Mesothelial cell of epicardium (in vitro differentiated cells): ENCODE data around the gene SNCA. TPM values are rescaled to one million over a fixed set of nuclear protein-coding genes. Genes with fewer than 3 reads are reported as not detected.

ENCODE experiments used
- DNase-seq, 2 experiments: peaks; one replicate each; pipeline ENCODE4 v3.0.0; 2021; ENCODE audit warnings: low spot score in 2 of 2; ENCODE audit not compliant: unreplicated experiment in 2 of 2
- H3K27ac Mint-ChIP-seq: 2 replicates; pipeline ENCODE4 v1.8.0; 2021; ENCODE audit warnings: mixed read lengths
- H3K27me3 Mint-ChIP-seq: 2 replicates; pipeline ENCODE4 v1.8.0; 2021; ENCODE audit warnings: low read depth, mixed read lengths
- H3K36me3 Mint-ChIP-seq: 2 replicates; pipeline ENCODE4 v1.8.0; 2021; ENCODE audit warnings: mixed read lengths
- H3K4me1 Mint-ChIP-seq: 2 replicates; pipeline ENCODE4 v1.8.0; 2021; ENCODE audit warnings: mixed read lengths
- H3K4me3 Mint-ChIP-seq: 2 replicates; pipeline ENCODE4 v1.8.0; 2021; ENCODE audit warnings: mild to moderate bottlenecking, moderate library complexity, mixed read lengths
- H3K9me3 Mint-ChIP-seq: 2 replicates; pipeline ENCODE4 v1.8.0; 2021; ENCODE audit warnings: mixed read lengths
- total RNA-seq: library from RNA; stranded (reverse); gene quantifications from 3 replicates; pipeline ENCODE4 v1.2.1, GENCODE V29; 2021
- TF ChIP-seq, protein P1 (sequence below): fragments of 200-600 bp; sonication (generic); IDR thresholded peaks from one replicate; pipeline ENCODE4 v1.5.0; 2021; ENCODE audit warnings: antibody characterized with exemption; ENCODE audit not compliant: unreplicated experiment

SNCA gene
- total RNA-seq, 1 donor from 2014 or later = 14.8 TPM

- no peak for DNase-seq
- H3K4me3 Mint-ChIP-seq = no peak overlapping the region
- TF ChIP-seq, protein P1, sequence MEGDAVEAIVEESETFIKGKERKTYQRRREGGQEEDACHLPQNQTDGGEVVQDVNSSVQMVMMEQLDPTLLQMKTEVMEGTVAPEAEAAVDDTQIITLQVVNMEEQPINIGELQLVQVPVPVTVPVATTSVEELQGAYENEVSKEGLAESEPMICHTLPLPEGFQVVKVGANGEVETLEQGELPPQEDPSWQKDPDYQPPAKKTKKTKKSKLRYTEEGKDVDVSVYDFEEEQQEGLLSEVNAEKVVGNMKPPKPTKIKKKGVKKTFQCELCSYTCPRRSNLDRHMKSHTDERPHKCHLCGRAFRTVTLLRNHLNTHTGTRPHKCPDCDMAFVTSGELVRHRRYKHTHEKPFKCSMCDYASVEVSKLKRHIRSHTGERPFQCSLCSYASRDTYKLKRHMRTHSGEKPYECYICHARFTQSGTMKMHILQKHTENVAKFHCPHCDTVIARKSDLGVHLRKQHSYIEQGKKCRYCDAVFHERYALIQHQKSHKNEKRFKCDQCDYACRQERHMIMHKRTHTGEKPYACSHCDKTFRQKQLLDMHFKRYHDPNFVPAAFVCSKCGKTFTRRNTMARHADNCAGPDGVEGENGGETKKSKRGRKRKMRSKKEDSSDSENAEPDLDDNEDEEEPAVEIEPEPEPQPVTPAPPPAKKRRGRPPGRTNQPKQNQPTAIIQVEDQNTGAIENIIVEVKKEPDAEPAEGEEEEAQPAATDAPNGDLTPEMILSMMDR = no peak
- H3K4me1 Mint-ChIP-seq = peaks cover 5% of the 10 kb centered on the region
- no peak overlapping the region for H3K27ac Mint-ChIP-seq
- no peaks in the 10 kb centered on the region for H3K27me3 Mint-ChIP-seq
- H3K9me3 Mint-ChIP-seq = peaks cover 9% of the 10 kb centered on the region
- H3K36me3 Mint-ChIP-seq = peaks cover 6% of the 10 kb centered on the region
Observed at GRCh38 chr4:89685690-89686089, 151.3 kb downstream of the SNCA start.

DNA sequence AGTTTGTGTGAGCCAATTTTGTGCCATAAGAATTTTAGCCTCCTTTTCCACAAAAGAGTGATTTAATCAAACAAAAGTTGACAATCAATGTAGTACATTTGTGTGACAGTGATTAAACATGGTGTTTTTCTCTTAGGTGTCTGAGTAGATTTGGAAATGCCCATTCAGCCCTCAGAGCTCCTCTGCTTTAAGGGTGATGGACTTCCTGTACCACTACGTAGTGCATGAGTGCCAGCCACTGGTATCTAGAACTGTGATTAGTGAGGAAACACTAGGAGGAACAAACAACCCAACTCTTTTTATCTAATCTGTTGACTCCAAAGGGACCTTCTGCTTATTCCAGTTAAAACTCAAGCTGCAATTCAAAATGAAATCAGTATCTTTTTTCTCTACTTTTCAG lies 151.7 kb downstream of the SNCA start:
- H3K27ac Mint-ChIP-seq = no peak overlapping the region
- TF ChIP-seq, protein P1 = no peak
- H3K27me3 Mint-ChIP-seq = no peaks in the 10 kb centered on the region
- no peak for DNase-seq
- peaks cover 9% of the 10 kb centered on the region for H3K9me3 Mint-ChIP-seq
- H3K4me3 Mint-ChIP-seq = no peak overlapping the region
- peaks cover 6% of the 10 kb centered on the region for H3K36me3 Mint-ChIP-seq
- H3K4me1 Mint-ChIP-seq = peaks cover 5% of the 10 kb centered on the region

DNA sequence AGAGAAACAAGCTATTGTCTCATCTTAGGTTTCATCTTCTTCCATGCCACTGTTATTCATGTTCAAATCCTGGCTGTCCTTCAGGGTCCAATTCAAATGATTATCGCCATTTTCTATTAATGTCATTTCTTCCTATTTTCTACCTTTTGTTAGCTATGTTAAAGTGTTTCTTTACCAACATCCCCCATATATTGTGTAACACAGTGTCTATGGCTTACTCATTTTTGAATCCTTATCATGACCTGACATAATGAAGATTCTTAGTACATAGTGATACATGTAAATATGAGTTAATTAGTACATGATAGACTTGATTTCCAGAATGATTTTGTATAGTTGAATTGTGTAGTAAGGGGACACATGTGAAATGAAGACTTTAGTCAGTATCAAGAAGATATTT lies 152.4 kb downstream of the SNCA start:
- Mint-ChIP-seq H3K9me3 (peaks cover 5% of the 10 kb centered on the region), H3K4me1 (peaks cover 5% of the 10 kb centered on the region), H3K4me3 (no peak overlapping the region), H3K27me3 (no peaks in the 10 kb centered on the region), H3K27ac (no peak overlapping the region), H3K36me3 (peaks cover 3% of the 10 kb centered on the region)
- no peak for DNase-seq
- TF ChIP-seq, protein P1 = no peak

DNA sequence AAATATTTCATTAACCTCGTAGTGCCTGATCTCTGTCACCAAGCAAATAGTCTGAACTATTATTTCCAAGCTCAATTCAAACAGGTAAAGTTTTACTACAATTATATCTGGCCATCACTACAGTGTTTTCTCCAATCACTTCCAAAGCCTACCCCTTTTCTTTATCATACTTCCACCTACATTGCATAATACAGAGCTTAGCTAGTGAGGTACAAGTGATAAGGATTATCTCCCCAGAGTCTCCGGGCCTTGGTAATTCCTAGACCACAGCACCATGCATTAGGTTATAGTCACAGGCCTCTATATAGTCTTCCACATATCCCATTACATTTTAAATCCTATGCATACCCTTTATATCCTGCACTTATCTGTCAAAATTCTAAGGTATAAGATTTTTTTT lies 154.2 kb downstream of the SNCA start:
- TF ChIP-seq, protein P1 = no peak
- peaks cover 5% of the 10 kb centered on the region for H3K4me1 Mint-ChIP-seq
- no peaks in the 10 kb centered on the region for H3K27me3 Mint-ChIP-seq
- no peaks in the 10 kb centered on the region for H3K9me3 Mint-ChIP-seq
- no peak overlapping the region for H3K27ac Mint-ChIP-seq
- peak overlapping the region; percentile 54 for H3K4me3 Mint-ChIP-seq
- no peak for DNase-seq
- peaks cover 2% of the 10 kb centered on the region for H3K36me3 Mint-ChIP-seq

DNA sequence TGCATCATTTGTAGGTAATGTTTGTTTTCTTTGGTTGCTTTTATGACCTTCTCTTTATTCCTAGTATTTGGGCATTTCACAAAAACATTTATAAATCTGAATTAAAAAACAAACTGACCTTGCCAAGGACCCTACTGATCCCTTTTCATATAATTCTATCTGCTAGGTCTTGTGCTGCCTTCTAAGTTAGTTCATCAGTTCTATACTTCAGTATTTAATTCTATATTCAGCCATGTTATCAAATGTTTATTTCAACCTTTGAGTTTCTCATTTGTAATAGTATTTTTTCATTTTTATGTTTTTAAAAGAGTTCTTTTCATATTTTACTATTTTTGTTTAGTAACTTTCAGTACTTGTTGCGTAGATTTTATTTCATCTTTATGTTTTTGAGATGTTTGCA lies 155.3 kb downstream of the SNCA start:
- Mint-ChIP-seq H3K4me1 (peaks cover 5% of the 10 kb centered on the region), H3K27me3 (no peaks in the 10 kb centered on the region), H3K36me3 (peaks cover 8% of the 10 kb centered on the region), H3K4me3 (peak overlapping the region; percentile 60), H3K27ac (peak overlapping the region; percentile 25), H3K9me3 (peaks cover 6% of the 10 kb centered on the region)
- DNase-seq = no peak
- TF ChIP-seq, protein P1 = no peak

GRCh38 chr4:89681219-89681618 lies 155.7 kb downstream of the SNCA start:
- DNase-seq = peak in 1 of 2 experiments; percentile 40
- Mint-ChIP-seq H3K4me3 (peak overlapping the region; percentile 60), H3K27ac (peak overlapping the region; percentile 43), H3K9me3 (peaks cover 10% of the 10 kb centered on the region), H3K4me1 (peaks cover 5% of the 10 kb centered on the region), H3K27me3 (no peaks in the 10 kb centered on the region), H3K36me3 (peaks cover 8% of the 10 kb centered on the region)
- TF ChIP-seq, protein P1 = no peak
